ENCODE results near the gene ARHGEF33. TPM values are rescaled to one million over a fixed set of nuclear protein-coding genes. Genes with fewer than 3 reads are reported as not detected.

ARHGEF33 gene
- total RNA-seq, 1 experiment from 2014 or later, result 0.71 TPM

GRCh38 chr2:38945911-38946310 is 56.2 kb downstream of the ARHGEF33 start:
- no TSS peak for BruUV-seq (replicated peaks)
- H3K27me3 Mint-ChIP-seq (ENCODE audit: unreplicated experiment), result no peaks in the 10 kb centered on the region
- intact Hi-C loops (cut with micrococcal nuclease; ENCODE audit: unreplicated experiment), result no loop called here

DNA sequence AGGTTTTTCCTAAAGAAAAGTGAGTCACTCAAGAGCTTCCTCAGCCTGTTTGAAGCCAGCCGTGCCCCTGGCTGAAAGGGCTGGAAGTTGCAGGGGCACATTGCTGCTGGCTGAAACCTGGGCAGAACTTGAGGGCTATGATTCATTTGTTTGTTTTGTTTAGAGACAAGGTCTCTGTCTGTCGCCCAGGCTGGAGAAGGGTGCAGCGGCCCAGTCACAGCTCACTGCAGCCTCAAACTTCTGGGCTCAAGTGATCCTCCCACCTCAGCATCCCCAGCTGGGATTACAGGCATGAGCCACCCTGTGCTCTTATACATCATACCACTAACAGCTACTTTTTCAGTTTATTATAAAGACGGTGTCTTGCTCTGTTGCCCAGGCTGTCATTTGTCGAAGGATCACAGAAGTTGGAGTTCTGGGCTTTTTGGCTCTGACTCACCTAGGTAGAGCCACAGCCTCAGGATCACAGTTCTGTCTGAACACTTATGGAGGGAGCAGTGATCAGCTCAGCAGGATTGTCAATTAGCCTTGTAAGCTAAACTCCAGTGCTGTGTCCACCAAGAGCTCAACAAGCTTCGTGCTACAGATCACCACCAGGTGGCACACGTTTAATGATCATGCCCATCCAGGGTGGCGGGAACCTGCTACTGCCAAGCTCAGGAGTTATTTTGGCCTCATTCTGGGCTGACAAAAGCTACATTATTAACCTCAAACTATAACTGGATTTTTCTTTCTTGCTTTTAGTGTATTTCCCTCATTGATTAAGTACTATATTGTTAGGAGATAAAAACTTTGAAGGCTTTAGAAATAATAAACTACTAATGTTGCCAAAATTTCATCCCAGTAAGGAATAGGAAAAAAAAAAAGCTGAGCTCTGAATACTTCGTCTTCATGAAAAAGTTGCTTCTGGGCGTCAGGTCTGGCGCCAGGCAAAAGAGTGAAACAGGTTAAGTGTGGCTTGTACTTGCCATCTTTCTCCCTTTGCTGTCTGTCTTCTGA is 57.9 kb downstream of the ARHGEF33 start:
- peak; percentile 85 for DNase-seq
- CTCF ChIA-PET, result interaction anchor here (0.5 to 2.5 kb wide), 17 partner anchors 9 to 890 kb away, joined by 3 to 54 read pairs (median 4); partner anchors contain the start of genes DHX57, MORN2 and SOS1
- BruUV-seq (replicated peaks), result no TSS peak
- Mint-ChIP-seq H3K4me1 (ENCODE audit: low read depth, unreplicated experiment) (peaks cover 7% of the 10 kb centered on the region), H3K27me3 (ENCODE audit: unreplicated experiment) (no peaks in the 10 kb centered on the region), H3K27ac (ENCODE audit: unreplicated experiment) (no peak overlapping the region), H3K36me3 (ENCODE audit: insufficient read depth, unreplicated experiment) (no peaks in the 10 kb centered on the region), H3K4me3 (ENCODE audit: low read depth, unreplicated experiment) (no peak overlapping the region), H3K9me3 (ENCODE audit: low read depth, unreplicated experiment) (no peaks in the 10 kb centered on the region)
- intact Hi-C loops (cut with micrococcal nuclease; ENCODE audit: unreplicated experiment), result loop anchor here (1.0 kb wide), 1 partner anchor 282 kb away; no protein-coding TSS in a partner anchor
- TF ChIP-seq CTCF (IDR thresholded peaks at IDR 0.05; ENCODE audit: unreplicated experiment), result peak; percentile 62

More at GRCh38 chr2:38945911-38946310, 56.2 kb downstream of the ARHGEF33 start:
- CTCF ChIA-PET, result interaction anchor here (0.7 to 2.5 kb wide), 2 partner anchors 17 to 283 kb away, joined by 3 to 54 read pairs; no protein-coding TSS in a partner anchor
- H3K4me3 Mint-ChIP-seq (ENCODE audit: low read depth, unreplicated experiment), result no peak overlapping the region
- no peaks in the 10 kb centered on the region for H3K9me3 Mint-ChIP-seq (ENCODE audit: low read depth, unreplicated experiment)
- H3K4me1 Mint-ChIP-seq (ENCODE audit: low read depth, unreplicated experiment), result peaks cover 7% of the 10 kb centered on the region
- no peak for DNase-seq
- TF ChIP-seq CTCF (IDR thresholded peaks at IDR 0.05; ENCODE audit: unreplicated experiment), result no peak
- H3K36me3 Mint-ChIP-seq (ENCODE audit: insufficient read depth, unreplicated experiment), result no peaks in the 10 kb centered on the region
- no peak overlapping the region for H3K27ac Mint-ChIP-seq (ENCODE audit: unreplicated experiment)

DNA sequence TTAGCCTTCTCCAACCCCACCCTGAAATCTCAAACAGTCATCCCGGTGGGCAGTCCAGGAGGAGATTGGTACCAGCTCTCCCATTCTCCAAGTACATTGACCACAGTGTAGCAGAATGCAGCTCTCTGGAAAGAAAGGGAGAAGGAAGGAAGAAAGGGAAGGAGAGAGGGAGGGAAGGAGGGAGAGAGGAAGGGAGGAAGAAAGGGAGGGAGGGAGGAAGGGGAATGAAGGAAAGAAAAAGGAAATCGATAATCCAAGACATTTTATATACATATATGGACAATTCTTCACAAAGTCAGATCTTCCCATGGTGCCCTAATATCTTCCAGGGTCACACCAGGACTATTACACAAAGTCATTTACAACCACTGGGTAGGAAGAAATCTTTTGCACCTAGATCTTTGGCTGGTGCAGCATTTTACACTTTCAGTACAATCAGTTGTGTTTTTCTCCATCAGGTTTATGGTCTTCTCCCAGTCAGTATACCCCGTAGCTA is 58.8 kb downstream of the ARHGEF33 start:
- Mint-ChIP-seq H3K36me3 (ENCODE audit: insufficient read depth, unreplicated experiment) (no peaks in the 10 kb centered on the region), H3K9me3 (ENCODE audit: low read depth, unreplicated experiment) (no peaks in the 10 kb centered on the region), H3K27ac (ENCODE audit: unreplicated experiment) (no peak overlapping the region), H3K27me3 (ENCODE audit: unreplicated experiment) (no peaks in the 10 kb centered on the region), H3K4me1 (ENCODE audit: low read depth, unreplicated experiment) (peaks cover 7% of the 10 kb centered on the region), H3K4me3 (ENCODE audit: low read depth, unreplicated experiment) (no peak overlapping the region)
- CTCF ChIA-PET, result interaction anchor here (0.6 to 2.5 kb wide), 6 partner anchors 8 to 757 kb away, joined by 3 to 54 read pairs (median 8); no protein-coding TSS in a partner anchor
- no peak for DNase-seq
- intact Hi-C loops (cut with micrococcal nuclease; ENCODE audit: unreplicated experiment), result no loop called here
- TF ChIP-seq CTCF (IDR thresholded peaks at IDR 0.05; ENCODE audit: unreplicated experiment), result no peak
- no TSS peak for BruUV-seq (replicated peaks)

GRCh38 chr2:38948995-38949394 is 59.3 kb downstream of the ARHGEF33 start:
- Mint-ChIP-seq H3K9me3 (ENCODE audit: low read depth, unreplicated experiment) (no peaks in the 10 kb centered on the region), H3K4me1 (ENCODE audit: low read depth, unreplicated experiment) (peaks cover 7% of the 10 kb centered on the region), H3K36me3 (ENCODE audit: insufficient read depth, unreplicated experiment) (no peaks in the 10 kb centered on the region), H3K4me3 (ENCODE audit: low read depth, unreplicated experiment) (no peak overlapping the region), H3K27ac (ENCODE audit: unreplicated experiment) (no peak overlapping the region), H3K27me3 (ENCODE audit: unreplicated experiment) (no peaks in the 10 kb centered on the region)
- no TSS peak for BruUV-seq (replicated peaks)
- TF ChIP-seq CTCF (IDR thresholded peaks at IDR 0.05; ENCODE audit: unreplicated experiment), result no peak
- no peak for DNase-seq
- CTCF ChIA-PET, result no interaction called here
- intact Hi-C loops (cut with micrococcal nuclease; ENCODE audit: unreplicated experiment), result no loop called here

Measured in Calu3 (cell line).